BLaER1 treated with 17β-estradiol and CSF1 and Interleukin-3, amounts not matched to agents 10 nM and 100 nM (cell line): ENCODE measurements around the gene C5orf22.
A peak's percentile ranks its signal among the peaks of the same experiment; 100 is the strongest.

ENCODE experiments used
- H3K27ac ChIP-seq, 11 experiments: shearing (Covaris generic); formaldehyde crosslinking; 2 replicates each; pipeline ENCODE4 v1.8.1; 2022
- H3K27me3 ChIP-seq, 11 experiments: shearing (Covaris generic); formaldehyde crosslinking; 2 replicates each; pipeline ENCODE4 v1.8.1; 2022
- H3K36me3 ChIP-seq, 11 experiments: shearing (Covaris generic); formaldehyde crosslinking; 2 replicates each; pipeline ENCODE4 v1.8.1; 2022
- H3K4me1 ChIP-seq, 10 experiments: shearing (Covaris generic); formaldehyde crosslinking; 2 replicates each; pipeline ENCODE4 v1.8.1; 2022
- H3K4me2 ChIP-seq, 11 experiments: shearing (Covaris generic); formaldehyde crosslinking; 2 replicates each; pipeline ENCODE4 v1.8.1; 2022
- H3K4me3 ChIP-seq, 10 experiments: shearing (Covaris generic); formaldehyde crosslinking; 2 replicates each; pipeline ENCODE4 v1.8.1; 2022
- H3K9ac ChIP-seq, 11 experiments: shearing (Covaris generic); formaldehyde crosslinking; 2 replicates each; pipeline ENCODE4 v1.8.1; 2022
- H3K9me3 ChIP-seq, 11 experiments: shearing (Covaris generic); formaldehyde crosslinking; replicated peaks in 1 of 11; 2 replicates each; pipeline ENCODE4 v1.8.1; 2022
- H4K20me1 ChIP-seq, 11 experiments: shearing (Covaris generic); formaldehyde crosslinking; 2 replicates each; pipeline ENCODE4 v1.8.1; 2022
- Cebpa-rat ChIP-seq, 11 experiments: shearing (Covaris generic); IDR thresholded peaks; 2 replicates each; pipeline ENCODE4 v1.8.1; 2022

The C5orf22 gene

DNA sequence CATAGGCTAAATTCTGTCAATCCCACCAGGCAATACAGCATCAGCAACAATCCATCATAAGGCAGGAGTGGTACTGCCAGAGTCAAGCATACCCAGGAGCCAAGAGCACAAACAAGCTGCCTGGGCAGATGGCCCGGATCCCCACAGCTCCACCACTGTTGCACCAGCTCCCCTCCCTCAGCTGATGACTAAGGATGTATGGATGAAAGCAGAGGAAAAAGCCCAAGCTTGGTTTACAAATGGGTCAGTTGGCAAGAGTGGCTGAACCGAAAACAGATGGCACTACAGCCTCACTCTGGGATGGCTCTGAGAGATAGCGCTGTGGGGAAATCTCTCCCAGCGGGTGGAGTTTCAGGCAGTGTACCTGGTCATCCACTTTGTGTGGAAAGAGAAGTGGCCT, 29.6 kb upstream of the C5orf22 start:
- H3K27ac ChIP-seq, result no peak overlapping the region
- H3K4me3 ChIP-seq, result no peak overlapping the region
- peaks cover 0 to 7% (median 0%) of the 10 kb centered on the region in 10 experiments; a peak in 1 of 20 replicates for H3K4me1 ChIP-seq
- no peaks in the 10 kb centered on the region for H3K27me3 ChIP-seq
- H3K9ac ChIP-seq, result no peak overlapping the region
- no peaks in the 10 kb centered on the region for H3K9me3 ChIP-seq
- no peak overlapping the region for H3K4me2 ChIP-seq
- TF ChIP-seq Cebpa-rat (IDR thresholded peaks at IDR 0.05), result no peak
- H4K20me1 ChIP-seq, result peaks cover 0 to 4% (median 0%) of the 10 kb centered on the region in 11 experiments; a peak in 1 of 22 replicates
- H3K36me3 ChIP-seq, result peaks cover 92 to 100% (median 98%) of the 10 kb centered on the region in 11 experiments

GRCh38 chr5:31504529-31504928, 27.6 kb upstream of the C5orf22 start:
- Histone ChIP-seq H3K4me3 (no peak overlapping the region), H4K20me1 (no peaks in the 10 kb centered on the region), H3K36me3 (peaks cover 90 to 100% (median 97%) of the 10 kb centered on the region in 11 experiments), H3K9me3 (no peaks in the 10 kb centered on the region), H3K27me3 (no peaks in the 10 kb centered on the region), H3K9ac (no peak overlapping the region), H3K4me1 (peaks cover 0 to 7% (median 0%) of the 10 kb centered on the region in 10 experiments; a peak in 1 of 20 replicates), H3K4me2 (no peak overlapping the region), H3K27ac (no peak overlapping the region)
- no peak for TF ChIP-seq Cebpa-rat (IDR thresholded peaks at IDR 0.05)

GRCh38 chr5:31511305-31511704, 20.8 kb upstream of the C5orf22 start:
- Histone ChIP-seq H3K4me1 (peaks cover under 1 to 7% (median 6%) of the 10 kb centered on the region in 10 experiments; a peak in 15 of 20 replicates), H3K27ac (no peak overlapping the region), H3K27me3 (no peaks in the 10 kb centered on the region), H3K4me3 (no peak overlapping the region), H3K4me2 (no peak overlapping the region), H3K9me3 (no peaks in the 10 kb centered on the region), H3K9ac (no peak overlapping the region), H4K20me1 (0 out of 22 replicates have a peak, but pooled peaks cover 0 to 5% (median 0%) of the 10 kb centered on the region in 11 experiments), H3K36me3 (peaks cover 94 to 100% (median 97%) of the 10 kb centered on the region in 11 experiments)
- no peak for TF ChIP-seq Cebpa-rat (IDR thresholded peaks at IDR 0.05)

GRCh38 chr5:31516802-31517201, 15.3 kb upstream of the C5orf22 start:
- no peaks in the 10 kb centered on the region for H3K27me3 ChIP-seq
- H3K36me3 ChIP-seq, result peaks cover 59 to 89% (median 84%) of the 10 kb centered on the region in 11 experiments
- peaks cover 12 to 24% (median 18%) of the 10 kb centered on the region in 10 experiments for H3K4me1 ChIP-seq
- no peaks in the 10 kb centered on the region for H3K9me3 ChIP-seq
- peak overlapping the region; percentile 7 to 64 (median 57); a peak in 20 of 22 replicates for H3K4me2 ChIP-seq
- H3K4me3 ChIP-seq, result no peak overlapping the region; a peak in 3 of 20 replicates
- no peaks in the 10 kb centered on the region for H4K20me1 ChIP-seq
- peak overlapping the region in 9 of 11 experiments; percentile 49 to 82 (median 76); a peak in 18 of 22 replicates for H3K27ac ChIP-seq
- no peak for TF ChIP-seq Cebpa-rat (IDR thresholded peaks at IDR 0.05)
- peak overlapping the region in 6 of 11 experiments; percentile 6 to 46 (median 28); a peak in 6 of 22 replicates for H3K9ac ChIP-seq

DNA sequence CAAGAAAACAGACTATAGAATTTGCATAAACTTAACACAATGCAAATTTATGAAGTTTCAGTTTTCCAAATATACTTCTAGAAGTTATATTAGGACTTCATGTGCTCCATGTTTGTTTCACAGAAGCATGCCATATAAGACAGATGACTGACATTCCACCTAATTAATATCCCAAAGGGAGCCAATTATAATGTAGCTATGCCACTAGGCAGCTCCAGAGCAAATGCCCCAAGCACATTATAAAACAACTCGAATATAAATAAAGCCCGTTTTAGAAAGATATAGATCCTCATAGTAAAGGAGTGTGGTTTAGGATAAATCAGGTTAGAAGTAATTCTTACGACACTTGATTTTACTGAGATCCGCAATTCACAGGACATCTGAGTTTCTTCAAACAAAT, 9.1 kb upstream of the C5orf22 start:
- no peak overlapping the region for H3K9ac ChIP-seq
- H4K20me1 ChIP-seq, result peaks cover 0 to 4% (median 0%) of the 10 kb centered on the region in 11 experiments; a peak in 2 of 22 replicates
- no peak overlapping the region for H3K4me2 ChIP-seq
- no peak overlapping the region for H3K27ac ChIP-seq
- H3K4me1 ChIP-seq, result no peaks in the 10 kb centered on the region
- no peaks in the 10 kb centered on the region for H3K27me3 ChIP-seq
- no peak for TF ChIP-seq Cebpa-rat (IDR thresholded peaks at IDR 0.05)
- H3K4me3 ChIP-seq, result no peak overlapping the region
- peaks cover 73 to 100% (median 96%) of the 10 kb centered on the region in 11 experiments for H3K36me3 ChIP-seq
- peaks cover 0 to 5% (median 0%) of the 10 kb centered on the region in 11 experiments; a peak in 1 of 22 replicates for H3K9me3 ChIP-seq

DNA sequence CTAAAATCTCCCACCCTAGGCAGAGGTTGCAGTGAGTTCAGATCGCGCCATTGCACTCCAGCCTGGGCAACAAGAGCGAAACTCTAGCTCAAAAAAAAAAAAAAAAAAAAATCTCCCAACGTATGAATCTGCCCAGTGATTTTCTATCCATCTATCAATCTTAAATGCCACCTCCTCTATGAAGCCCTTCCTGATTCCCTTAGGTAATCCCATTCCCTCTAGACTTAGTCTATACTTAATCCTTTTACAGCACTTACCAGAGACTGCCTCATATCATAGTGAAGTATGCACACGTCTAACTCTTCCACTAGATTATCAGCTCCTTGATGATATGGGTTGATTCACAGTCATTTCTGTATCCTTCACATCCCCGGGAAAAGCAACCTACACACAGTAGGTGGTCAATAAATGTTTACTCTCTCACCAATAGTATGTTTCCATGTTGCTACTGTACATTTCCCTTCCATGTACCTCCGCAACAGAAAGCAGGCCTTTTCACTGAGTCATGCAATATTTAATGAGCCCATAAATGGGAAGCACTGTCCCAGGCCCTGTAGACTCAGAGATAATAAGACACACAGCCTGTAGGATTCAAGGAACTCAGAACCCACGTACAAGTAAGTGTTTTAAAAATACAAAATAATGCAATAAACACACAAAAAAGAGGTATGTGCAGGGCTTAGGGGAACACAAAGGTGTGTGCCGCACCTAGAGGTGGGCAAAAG, 1.4 kb upstream of the C5orf22 start:
- Histone ChIP-seq H3K27me3 (no peaks in the 10 kb centered on the region), H3K9ac (peak overlapping the region; percentile 77 to 88 (median 86)), H3K4me1 (peaks cover 27 to 44% (median 30%) of the 10 kb centered on the region in 10 experiments), H3K27ac (peak overlapping the region in 9 of 11 experiments; percentile 72 to 88 (median 81); a peak in 15 of 22 replicates), H3K4me2 (peak overlapping the region; percentile 77 to 92 (median 90)), H3K36me3 (peaks cover 49 to 71% (median 61%) of the 10 kb centered on the region in 11 experiments), H3K9me3 (no peaks in the 10 kb centered on the region), H3K4me3 (peak overlapping the region; percentile 68 to 91 (median 79)), H4K20me1 (peaks cover 0 to 10% (median 0%) of the 10 kb centered on the region in 11 experiments; a peak in 5 of 22 replicates)
- no peak for TF ChIP-seq Cebpa-rat (IDR thresholded peaks at IDR 0.05)

- H3K36me3 ChIP-seq, result peaks cover 48 to 71% (median 59%) of the 10 kb centered on the region in 11 experiments
- no peak for TF ChIP-seq Cebpa-rat (IDR thresholded peaks at IDR 0.05)
Measured at GRCh38 chr5:31531543-31531887, 586 bp upstream of the C5orf22 start.

DNA sequence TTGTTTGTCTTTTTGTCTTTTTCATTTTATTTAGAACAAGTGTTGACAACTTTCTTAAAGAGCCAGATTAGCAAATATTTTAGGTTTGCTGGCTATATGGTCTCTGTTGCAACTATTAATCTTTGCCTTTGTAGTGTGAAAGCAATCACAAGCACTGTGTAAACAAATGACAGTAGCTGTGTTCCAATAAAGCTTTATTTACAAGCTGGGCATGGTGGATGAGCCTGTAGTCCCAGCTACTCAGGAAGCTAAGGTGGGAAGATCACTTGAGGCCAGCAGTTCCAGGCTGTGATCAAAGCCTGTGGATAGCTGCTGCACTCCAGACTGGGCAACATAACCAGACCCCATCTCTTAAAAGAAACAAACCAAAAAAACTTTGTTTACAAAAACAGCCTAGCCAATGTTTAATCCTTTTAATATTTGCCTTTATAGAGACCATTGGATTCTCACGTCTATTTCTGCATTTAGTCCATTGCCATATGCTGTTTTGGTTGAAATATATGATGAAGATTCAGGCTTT, 2.5 kb downstream of the C5orf22 start:
- Histone ChIP-seq H3K4me2 (peak overlapping the region in 2 of 11 experiments; percentile 92 to 94; a peak in 2 of 22 replicates), H3K36me3 (peaks cover 43 to 71% (median 56%) of the 10 kb centered on the region in 11 experiments), H3K9me3 (no peaks in the 10 kb centered on the region), H3K4me3 (no peak overlapping the region), H4K20me1 (peaks cover 0 to 10% (median 0%) of the 10 kb centered on the region in 11 experiments; a peak in 4 of 22 replicates), H3K27ac (no peak overlapping the region), H3K27me3 (no peaks in the 10 kb centered on the region), H3K9ac (no peak overlapping the region), H3K4me1 (peaks cover 27 to 39% (median 30%) of the 10 kb centered on the region in 10 experiments)
- no peak for TF ChIP-seq Cebpa-rat (IDR thresholded peaks at IDR 0.05)

More at GRCh38 chr5:31531543-31531887, 586 bp upstream of the C5orf22 start:
- Histone ChIP-seq H3K9ac (peak overlapping the region; percentile 77 to 88 (median 86)), H3K4me2 (peak overlapping the region; percentile 77 to 92 (median 90)), H3K27me3 (no peaks in the 10 kb centered on the region), H3K4me1 (peaks cover 27 to 44% (median 30%) of the 10 kb centered on the region in 10 experiments), H3K27ac (peak overlapping the region; percentile 24 to 88 (median 79); a peak in 21 of 22 replicates), H3K4me3 (peak overlapping the region; percentile 68 to 91 (median 79)), H4K20me1 (peaks cover 0 to 10% (median 0%) of the 10 kb centered on the region in 11 experiments; a peak in 5 of 22 replicates), H3K9me3 (no peaks in the 10 kb centered on the region)

GRCh38 chr5:31536873-31537272, 4.8 kb downstream of the C5orf22 start:
- Histone ChIP-seq H3K27me3 (no peaks in the 10 kb centered on the region), H3K27ac (no peak overlapping the region), H3K36me3 (peaks cover 66 to 85% (median 76%) of the 10 kb centered on the region in 11 experiments), H4K20me1 (peaks cover 0 to 8% (median 0%) of the 10 kb centered on the region in 11 experiments; a peak in 1 of 22 replicates), H3K9ac (no peak overlapping the region), H3K9me3 (no peaks in the 10 kb centered on the region), H3K4me1 (peaks cover 13 to 21% (median 15%) of the 10 kb centered on the region in 10 experiments), H3K4me3 (no peak overlapping the region), H3K4me2 (no peak overlapping the region)
- no peak for TF ChIP-seq Cebpa-rat (IDR thresholded peaks at IDR 0.05)
